Brain microvascular endothelial cell (primary cell): ENCODE measurements around the gene SKAP2.

Experiments
- DNase-seq: peaks from one replicate; pipeline ENCODE4 v3.0.0-alpha.2; 2020
- H3K27ac ChIP-seq: fragments of 250-450 bp; sonication (Bioruptor Pico); 2 replicates; pipeline ENCODE4 v1.5.1; 2020; ENCODE audit warnings: mild to moderate bottlenecking, moderate library complexity
- H3K27me3 ChIP-seq: fragments of 250-450 bp; sonication (Bioruptor Pico); replicated peaks from 2 replicates; pipeline ENCODE4 v1.5.1; 2020; ENCODE audit warnings: mild to moderate bottlenecking
- H3K36me3 ChIP-seq: fragments of 250-450 bp; sonication (Bioruptor Pico); replicated peaks from 2 replicates; pipeline ENCODE4 v1.5.1; 2020; ENCODE audit warnings: mild to moderate bottlenecking
- H3K4me3 ChIP-seq: 2 replicates; pipeline ENCODE4 v1.5.1; 2011; ENCODE audit warnings: low read depth, mild to moderate bottlenecking, control low read depth, low read length, moderate library complexity
- in situ Hi-C: cut with HindIII; loops from 2 replicates; pipeline ENCODE4 v1.10.0; 2017; ENCODE audit warnings: low sequenced_read_pairs, low pct_ligation_motif_present
- TF ChIP-seq, protein P1 (sequence below): IDR thresholded peaks from 2 replicates; pipeline ENCODE4 v1.5.1; 2011; ENCODE audit warnings: low read depth, mild to moderate bottlenecking, moderate library complexity, low read length, control low read depth, inconsistent platforms; ENCODE audit errors: missing control alignments

SKAP2 gene

GRCh38 chr7:26685606-26686005, 178.8 kb downstream of the SKAP2 start:
- H3K27me3 ChIP-seq = no peaks in the 10 kb centered on the region
- no peak overlapping the region for H3K4me3 ChIP-seq
- H3K27ac ChIP-seq = no peak overlapping the region
- TF ChIP-seq, protein P1, sequence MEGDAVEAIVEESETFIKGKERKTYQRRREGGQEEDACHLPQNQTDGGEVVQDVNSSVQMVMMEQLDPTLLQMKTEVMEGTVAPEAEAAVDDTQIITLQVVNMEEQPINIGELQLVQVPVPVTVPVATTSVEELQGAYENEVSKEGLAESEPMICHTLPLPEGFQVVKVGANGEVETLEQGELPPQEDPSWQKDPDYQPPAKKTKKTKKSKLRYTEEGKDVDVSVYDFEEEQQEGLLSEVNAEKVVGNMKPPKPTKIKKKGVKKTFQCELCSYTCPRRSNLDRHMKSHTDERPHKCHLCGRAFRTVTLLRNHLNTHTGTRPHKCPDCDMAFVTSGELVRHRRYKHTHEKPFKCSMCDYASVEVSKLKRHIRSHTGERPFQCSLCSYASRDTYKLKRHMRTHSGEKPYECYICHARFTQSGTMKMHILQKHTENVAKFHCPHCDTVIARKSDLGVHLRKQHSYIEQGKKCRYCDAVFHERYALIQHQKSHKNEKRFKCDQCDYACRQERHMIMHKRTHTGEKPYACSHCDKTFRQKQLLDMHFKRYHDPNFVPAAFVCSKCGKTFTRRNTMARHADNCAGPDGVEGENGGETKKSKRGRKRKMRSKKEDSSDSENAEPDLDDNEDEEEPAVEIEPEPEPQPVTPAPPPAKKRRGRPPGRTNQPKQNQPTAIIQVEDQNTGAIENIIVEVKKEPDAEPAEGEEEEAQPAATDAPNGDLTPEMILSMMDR = no peak
- no peaks in the 10 kb centered on the region for H3K36me3 ChIP-seq
- in situ Hi-C loops = no loop called here
- DNase-seq = no peak

GRCh38 chr7:26684447-26684846, 179.9 kb downstream of the SKAP2 start:
- Histone ChIP-seq H3K27me3 (no peaks in the 10 kb centered on the region), H3K36me3 (no peaks in the 10 kb centered on the region), H3K4me3 (no peak overlapping the region), H3K27ac (no peak overlapping the region)
- in situ Hi-C loops = no loop called here
- DNase-seq = no peak
- TF ChIP-seq, protein P1 = no peak

- TF ChIP-seq, protein P1 = no peak
- H3K27me3 ChIP-seq = no peaks in the 10 kb centered on the region
These were observed 181.1 kb downstream of the SKAP2 start for GRCh38 chr7:26683277-26683676.

DNA sequence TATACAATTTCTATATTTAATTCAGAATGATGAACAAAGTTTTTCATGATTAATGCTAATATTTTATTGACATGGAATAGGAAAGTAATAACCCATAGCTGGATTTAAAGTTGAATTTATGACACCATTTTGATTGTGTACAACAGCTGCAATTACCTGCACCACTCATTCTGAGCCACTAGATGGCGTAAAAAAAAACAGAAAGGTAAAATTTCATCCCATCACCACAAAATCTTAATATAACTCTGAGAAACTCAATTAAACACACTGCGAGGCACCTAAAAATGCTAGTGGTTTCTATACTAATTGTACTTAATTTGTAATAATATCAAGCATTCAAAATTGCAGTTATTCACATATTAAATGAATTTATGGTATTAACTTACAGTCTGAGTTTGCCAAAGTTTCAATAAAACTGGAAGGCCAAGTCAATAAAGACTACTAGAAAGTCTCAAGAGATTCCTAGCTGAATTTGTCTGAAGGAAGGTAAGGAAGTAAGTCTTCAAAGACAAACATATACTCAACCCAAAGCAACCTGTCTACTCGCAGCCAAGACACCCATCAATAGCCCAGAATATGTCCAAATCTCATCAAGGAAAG, 182.5 kb downstream of the SKAP2 start:
- in situ Hi-C loops = no loop called here
- H3K27ac ChIP-seq = no peak overlapping the region
- DNase-seq = no peak

More at GRCh38 chr7:26683277-26683676, 181.1 kb downstream of the SKAP2 start:
- no peak for DNase-seq
- Histone ChIP-seq H3K4me3 (no peak overlapping the region), H3K27ac (no peak overlapping the region), H3K36me3 (no peaks in the 10 kb centered on the region)
- in situ Hi-C loops = no loop called here

DNA sequence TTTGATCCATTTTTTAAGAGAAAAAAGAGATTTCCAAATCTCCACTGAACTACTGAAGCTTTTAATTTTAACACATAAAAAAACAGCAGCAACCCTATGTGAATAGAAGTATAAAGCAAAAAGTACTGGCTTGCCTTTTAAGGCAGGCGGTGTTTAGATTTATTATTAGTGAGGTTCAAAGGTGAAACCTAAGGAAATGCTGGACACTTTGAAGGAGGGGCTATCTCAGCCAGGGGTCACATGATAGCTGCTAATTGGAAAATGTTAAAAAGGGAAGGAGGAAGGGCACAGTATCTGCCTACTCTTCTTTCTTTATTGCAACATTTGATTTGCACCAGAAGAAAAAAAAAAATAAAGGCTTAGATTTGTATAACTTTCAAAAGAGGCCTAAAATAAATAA, 183.8 kb downstream of the SKAP2 start:
- in situ Hi-C loops = no loop called here
- H3K4me3 ChIP-seq = no peak overlapping the region
- H3K36me3 ChIP-seq = no peaks in the 10 kb centered on the region
- TF ChIP-seq, protein P1 = no peak
- H3K27ac ChIP-seq = no peak overlapping the region
- no peaks in the 10 kb centered on the region for H3K27me3 ChIP-seq
- DNase-seq = no peak

More for the DNA sequence above, 182.5 kb downstream of the SKAP2 start:
- Histone ChIP-seq H3K27me3 (no peaks in the 10 kb centered on the region), H3K36me3 (no peaks in the 10 kb centered on the region), H3K4me3 (no peak overlapping the region)
- TF ChIP-seq, protein P1 = peak; percentile 51
